ENCODE results near the gene PLAC8L1. TPM values are rescaled to one million over a fixed set of nuclear protein-coding genes. Genes with fewer than 3 reads are reported as not detected.

Gene PLAC8L1
- total RNA-seq, 1 donor from 2014 or later: not detected

- no peak for DNase-seq (ENCODE audit: low spot score)
Observed at GRCh38 chr5:146079695-146080373, 25.5 kb downstream of the PLAC8L1 start.

- no peak for DNase-seq (ENCODE audit: low spot score)
Observed at GRCh38 chr5:146078566-146078965, 26.8 kb downstream of the PLAC8L1 start.

GRCh38 chr5:146076455-146076854, 28.9 kb downstream of the PLAC8L1 start:
- no peak for DNase-seq (ENCODE audit: low spot score)

- no peak for DNase-seq (ENCODE audit: low spot score)
Observed at GRCh38 chr5:146076028-146076427, 29.3 kb downstream of the PLAC8L1 start.

- DNase-seq (ENCODE audit: low spot score): no peak
Observed at GRCh38 chr5:146073239-146073900, 32.0 kb downstream of the PLAC8L1 start.

- DNase-seq (ENCODE audit: low spot score): no peak
Observed at GRCh38 chr5:146072595-146072994, 32.8 kb downstream of the PLAC8L1 start.

- DNase-seq (ENCODE audit: low spot score): no peak
Observed at GRCh38 chr5:146071171-146071570, 34.2 kb downstream of the PLAC8L1 start.

GRCh38 chr5:146070746-146071145, 34.6 kb downstream of the PLAC8L1 start:
- no peak for DNase-seq (ENCODE audit: low spot score)

- no peak for DNase-seq (ENCODE audit: low spot score)
Observed at GRCh38 chr5:146069780-146070099, 35.6 kb downstream of the PLAC8L1 start.

GRCh38 chr5:146068977-146069779, 36.2 kb downstream of the PLAC8L1 start:
- no peak for DNase-seq (ENCODE audit: low spot score)

GRCh38 chr5:146068206-146068605, 37.2 kb downstream of the PLAC8L1 start:
- no peak for DNase-seq (ENCODE audit: low spot score)

GRCh38 chr5:146066968-146067367, 38.4 kb downstream of the PLAC8L1 start:
- no peak for DNase-seq (ENCODE audit: low spot score)

- DNase-seq (ENCODE audit: low spot score): no peak
Observed at GRCh38 chr5:146060221-146060585, 45.2 kb downstream of the PLAC8L1 start.

- DNase-seq (ENCODE audit: low spot score): peak; percentile 19
Observed at GRCh38 chr5:146059460-146060220, 45.7 kb downstream of the PLAC8L1 start.

GRCh38 chr5:146055432-146055831, 49.9 kb downstream of the PLAC8L1 start:
- DNase-seq (ENCODE audit: low spot score): no peak

GRCh38 chr5:146052780-146053179, 52.6 kb downstream of the PLAC8L1 start:
- no peak for DNase-seq (ENCODE audit: low spot score)

- peak; percentile 79 for DNase-seq (ENCODE audit: low spot score)
Observed at GRCh38 chr5:146051678-146052077, 53.7 kb downstream of the PLAC8L1 start.

GRCh38 chr5:146050086-146050485, 55.3 kb downstream of the PLAC8L1 start:
- no peak for DNase-seq (ENCODE audit: low spot score)

- no peak for DNase-seq (ENCODE audit: low spot score)
Observed at GRCh38 chr5:146049704-146050026, 55.7 kb downstream of the PLAC8L1 start.

- peak; percentile 80 for DNase-seq (ENCODE audit: low spot score)
Observed at GRCh38 chr5:146048994-146049703, 56.2 kb downstream of the PLAC8L1 start.

- DNase-seq (ENCODE audit: low spot score): no peak
Observed at GRCh38 chr5:146047396-146047795, 58.0 kb downstream of the PLAC8L1 start.

GRCh38 chr5:146043722-146044121, 61.7 kb downstream of the PLAC8L1 start:
- DNase-seq (ENCODE audit: low spot score): no peak
